HUDEP-2 (cell line): Measurements from ENCODE around the gene CARNS1.

Source experiments
- DNase-seq, 76 experiments: peaks; one replicate each; lab custom pipeline; 2025; ENCODE audit not compliant: unreplicated experiment in 76 of 76; lab: John Stamatoyannopoulos, UW

Gene CARNS1

DNA sequence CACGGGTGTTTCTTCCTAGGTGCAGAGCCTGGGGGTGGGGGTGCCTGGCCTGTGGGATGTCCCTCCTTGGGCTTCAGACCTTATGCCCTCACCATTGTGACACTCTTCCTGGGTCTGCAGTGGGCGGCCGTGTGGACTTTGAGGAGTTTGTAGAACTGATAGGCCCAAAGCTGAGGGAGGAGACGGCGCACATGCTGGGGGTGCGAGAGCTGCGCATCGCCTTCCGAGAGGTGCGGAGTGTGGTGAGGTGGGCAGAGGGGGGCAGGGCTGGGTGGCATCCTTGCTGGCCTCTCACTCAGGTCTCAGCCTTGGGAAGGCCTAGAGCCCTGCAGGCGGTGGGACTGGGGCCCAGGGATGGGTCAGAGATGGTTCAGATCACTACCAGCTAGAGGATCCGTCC lies 42.0 kb downstream of the CARNS1 start:
- no peak for DNase-seq

DNA sequence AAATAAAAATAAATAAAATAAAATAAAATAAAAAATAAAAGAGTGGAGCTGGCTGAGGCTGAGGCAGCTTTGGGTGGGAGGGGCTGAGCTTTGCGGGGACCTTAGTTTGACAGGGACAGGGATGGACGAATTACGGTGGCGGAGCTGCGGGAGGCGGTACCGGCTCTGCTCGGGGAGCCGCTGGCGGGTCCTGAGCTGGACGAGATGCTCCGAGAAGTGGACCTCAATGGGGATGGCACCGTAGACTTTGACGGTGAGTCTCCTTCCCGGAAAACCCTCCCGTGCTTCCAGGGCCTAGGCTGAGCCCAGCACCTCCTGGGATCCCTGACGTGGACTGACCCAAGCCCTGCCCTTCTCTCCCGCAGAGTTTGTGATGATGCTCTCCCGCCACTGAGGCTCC lies 42.8 kb downstream of the CARNS1 start:
- DNase-seq, result no peak

DNA sequence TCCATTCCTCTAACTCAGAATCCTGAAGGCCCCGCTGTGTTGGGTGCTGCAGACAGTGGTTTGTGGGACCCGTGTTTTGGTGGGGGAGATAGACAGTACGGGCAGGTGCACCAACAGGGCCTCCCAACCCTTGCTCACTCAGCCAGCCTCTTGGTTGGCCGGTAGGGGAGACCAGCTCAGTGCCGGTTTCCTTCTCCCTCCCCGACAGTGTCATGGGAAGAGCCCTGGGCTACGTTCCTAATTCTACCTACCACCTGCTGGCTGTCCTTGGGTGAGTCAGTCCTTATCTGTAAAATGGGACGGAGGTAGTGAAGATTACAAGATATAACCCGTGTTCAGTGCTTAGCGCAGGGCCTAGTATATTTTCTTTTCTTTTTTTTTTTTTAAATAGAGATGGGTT lies 47.7 kb downstream of the CARNS1 start:
- DNase-seq, result no peak

DNA sequence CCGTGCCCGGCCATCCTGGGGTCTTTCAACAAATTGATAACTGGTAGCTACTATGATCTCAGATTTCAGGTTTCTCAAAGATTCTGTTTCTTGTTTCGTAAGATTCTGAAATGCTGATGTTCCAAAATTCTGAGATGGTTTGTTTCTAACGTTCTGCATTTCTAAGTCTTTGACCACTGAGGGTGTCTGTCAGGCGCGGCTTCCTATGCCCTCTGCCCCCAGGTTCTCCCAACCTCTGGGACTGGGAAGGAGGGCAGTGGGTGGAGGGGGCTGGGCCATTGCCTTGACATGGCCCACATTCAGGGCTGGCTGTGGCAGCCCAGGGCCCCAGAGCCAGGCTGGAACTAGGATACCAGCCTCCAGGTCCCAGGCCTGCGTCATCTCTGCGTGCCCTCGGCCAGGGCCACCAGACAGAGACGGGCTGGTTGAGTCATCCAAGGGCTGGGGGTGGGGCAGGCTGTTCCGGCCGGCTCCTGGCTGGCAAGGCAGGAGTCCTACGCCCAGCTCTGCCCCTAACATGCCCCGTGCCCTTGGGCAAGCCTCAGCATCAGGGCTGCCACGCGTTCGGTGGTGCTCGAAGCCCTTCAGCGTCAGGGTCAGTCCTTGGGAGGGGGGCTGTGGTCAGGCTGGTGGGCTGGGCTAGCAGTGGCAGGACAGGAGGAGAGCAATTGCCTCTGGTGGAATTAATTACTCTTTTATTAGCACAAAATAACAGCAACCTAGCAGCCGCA lies 48.4 kb downstream of the CARNS1 start:
- DNase-seq, result peak in 52 of 76 experiments; percentile 8 to 93 (median 56)

DNA sequence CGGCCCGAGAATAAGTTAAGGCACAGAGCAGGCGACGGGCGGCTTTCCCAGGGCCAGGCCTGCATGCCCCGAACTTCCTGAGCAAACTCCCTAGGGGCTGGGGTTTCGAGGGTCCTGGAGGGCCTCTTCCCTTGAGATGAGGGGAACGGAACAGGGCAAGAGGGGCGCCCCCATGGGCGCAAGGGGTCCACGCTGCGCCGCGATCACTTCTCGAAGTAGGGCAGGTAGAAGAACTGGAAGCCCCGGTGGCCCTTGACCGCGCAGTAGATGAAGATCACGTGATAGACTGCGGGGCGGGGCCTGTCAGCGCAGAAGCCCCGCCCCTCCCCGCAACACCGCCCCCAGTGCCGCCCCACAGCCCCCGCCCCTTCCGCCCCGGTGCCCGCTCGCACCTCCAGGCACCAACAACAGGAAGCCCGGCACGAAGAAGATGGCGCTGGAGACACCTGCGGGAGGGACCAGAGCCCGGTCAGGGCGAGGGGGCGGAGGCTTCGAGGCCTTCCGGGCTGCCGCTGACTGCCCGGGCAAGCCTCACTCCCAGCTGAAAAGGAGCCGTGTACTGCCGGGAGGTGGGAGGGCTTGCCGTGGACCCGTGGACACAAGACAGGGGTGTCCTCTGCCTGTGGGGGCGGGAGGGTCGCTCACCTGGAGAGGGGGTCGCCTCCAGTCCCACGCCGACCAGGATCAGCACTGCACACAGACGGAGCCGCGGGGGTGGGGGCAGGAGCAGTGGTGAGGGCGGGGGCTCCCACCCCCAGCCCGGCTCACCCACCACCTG lies 49.1 kb downstream of the CARNS1 start:
- DNase-seq, result peak in 75 of 76 experiments; percentile 30 to 92 (median 84)

DNA sequence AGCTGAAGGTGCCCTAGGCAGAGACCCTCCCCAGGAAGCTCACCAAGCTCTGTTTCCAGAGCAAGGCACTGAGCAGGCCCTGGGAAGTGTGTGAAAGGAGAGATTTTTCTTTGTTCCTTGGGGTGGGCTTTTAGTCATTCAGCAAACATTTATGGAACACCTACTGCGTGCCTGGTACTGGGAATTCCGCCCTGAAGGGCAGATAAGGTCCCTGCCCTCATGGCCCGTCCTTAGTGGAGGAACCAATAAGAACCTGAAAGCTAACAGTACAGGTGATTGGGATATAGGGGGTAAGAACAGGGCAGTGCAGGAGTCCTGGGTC lies 49.7 kb downstream of the CARNS1 start:
- peak in 1 of 76 experiments; percentile 46 for DNase-seq

DNA sequence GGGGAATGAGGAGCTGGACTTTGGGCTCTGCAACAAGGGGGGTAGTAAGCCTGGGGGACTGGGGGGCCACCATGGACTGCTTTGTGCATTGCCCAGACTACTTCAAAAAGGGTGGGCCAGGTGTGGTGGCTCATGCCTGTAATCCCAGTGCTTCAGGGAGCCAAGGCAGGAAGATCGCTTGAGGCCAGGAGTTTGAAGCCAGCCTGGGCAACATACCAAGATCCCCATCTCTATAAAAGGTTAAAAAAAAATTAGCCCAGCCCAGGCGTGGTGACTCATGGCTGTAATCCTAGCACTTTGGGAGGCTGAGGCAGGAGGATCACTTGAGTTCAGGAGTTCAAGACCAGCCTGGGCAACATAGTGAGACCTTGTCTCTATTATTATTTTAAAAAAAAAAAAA lies 50.1 kb downstream of the CARNS1 start:
- peak in 15 of 76 experiments; percentile 7 to 46 (median 17) for DNase-seq

DNA sequence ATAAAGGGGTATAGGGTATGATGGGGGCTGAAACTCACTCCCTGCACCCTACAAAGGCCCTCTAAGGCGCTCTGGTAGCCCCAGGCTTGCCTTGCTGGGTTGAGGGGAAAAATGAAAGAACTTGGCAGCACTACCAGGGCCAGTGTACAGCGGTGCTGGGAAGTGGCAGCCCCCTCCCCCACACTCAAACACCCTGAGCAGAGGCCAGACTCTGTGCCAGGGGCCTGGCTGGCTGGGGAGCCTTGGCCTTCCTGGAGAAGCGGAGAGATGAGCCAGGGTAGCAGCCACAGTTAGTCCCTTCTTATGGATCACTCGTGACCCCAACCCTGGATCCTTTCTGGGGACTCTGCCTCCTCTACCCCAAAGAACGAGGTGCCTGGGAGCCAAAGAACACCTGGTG lies 50.9 kb downstream of the CARNS1 start:
- DNase-seq, result no peak

DNA sequence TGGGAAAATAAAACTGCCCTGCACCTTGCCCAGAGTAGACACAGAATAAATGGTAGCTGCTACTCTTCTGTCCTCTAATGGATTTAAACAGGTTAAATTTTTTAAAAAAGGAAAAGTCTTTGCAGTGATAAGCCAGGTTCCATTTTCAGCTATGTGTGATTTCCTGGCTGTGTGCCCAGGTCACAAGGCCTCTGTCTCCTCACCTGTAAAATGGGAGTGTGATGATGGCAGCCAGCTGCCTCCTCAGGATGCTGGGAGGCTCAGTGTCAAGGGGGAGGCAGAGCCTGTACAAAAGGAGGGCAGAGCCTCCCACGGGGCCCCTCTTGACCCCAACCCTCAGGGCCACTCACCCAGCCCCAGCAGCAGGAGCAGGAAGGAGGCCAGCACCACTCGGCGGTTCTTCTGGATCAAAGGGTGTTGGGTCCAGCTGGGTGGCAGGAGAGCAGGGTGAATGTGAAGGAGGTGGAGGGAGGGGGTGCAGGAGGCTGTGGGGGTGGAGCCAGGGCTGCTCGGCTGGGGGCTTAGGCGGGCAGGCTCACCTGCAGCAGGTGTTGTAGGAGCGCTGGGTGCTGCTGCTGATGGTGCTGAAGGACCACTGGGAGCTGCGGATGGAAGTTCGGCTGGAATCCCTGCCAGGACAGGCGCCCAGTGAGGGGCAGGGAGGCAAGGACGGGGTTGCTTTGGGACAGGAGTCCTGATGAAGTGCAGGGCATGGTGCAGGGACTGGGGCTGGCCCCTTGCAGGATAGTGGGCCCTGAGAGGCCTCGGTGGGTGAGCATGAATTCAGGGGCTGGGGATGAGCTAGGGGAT lies 51.7 kb downstream of the CARNS1 start:
- no peak for DNase-seq

DNA sequence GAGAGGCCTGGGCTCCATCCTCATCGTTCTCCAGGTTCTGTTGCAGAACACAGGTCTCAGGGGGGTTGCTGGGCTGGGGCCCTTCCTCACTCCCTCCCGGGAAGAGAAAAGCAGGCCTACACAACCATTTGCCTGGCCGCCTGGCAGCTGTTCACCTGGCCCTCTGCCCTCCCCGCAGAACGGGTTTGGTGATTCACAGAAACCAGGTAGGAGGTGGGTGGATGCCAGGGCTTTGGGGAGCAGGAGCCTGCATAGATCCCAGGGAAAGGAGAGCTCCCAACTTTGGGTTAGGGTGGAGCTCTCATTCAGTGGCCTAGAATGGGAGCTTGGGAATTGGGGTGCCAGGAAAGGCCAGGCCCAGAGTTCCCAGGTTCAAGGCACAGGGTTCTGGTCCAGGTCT lies 52.6 kb downstream of the CARNS1 start:
- DNase-seq, result no peak

DNA sequence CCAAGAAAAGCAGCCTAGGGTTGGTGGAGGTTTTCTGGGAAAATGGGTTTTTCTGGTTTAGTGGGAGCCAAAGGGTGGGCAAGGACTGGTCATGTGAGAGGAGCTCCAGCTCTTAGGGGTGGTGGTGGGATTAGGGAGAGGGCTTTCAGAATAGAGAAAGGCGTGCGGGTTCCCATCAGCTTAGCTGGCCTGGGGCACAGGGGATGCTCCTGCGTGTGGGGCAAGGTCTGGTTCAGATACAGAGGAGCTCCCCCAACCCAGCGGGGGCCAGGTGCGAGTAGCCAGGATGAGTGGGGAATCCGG lies 52.9 kb downstream of the CARNS1 start:
- no peak for DNase-seq

DNA sequence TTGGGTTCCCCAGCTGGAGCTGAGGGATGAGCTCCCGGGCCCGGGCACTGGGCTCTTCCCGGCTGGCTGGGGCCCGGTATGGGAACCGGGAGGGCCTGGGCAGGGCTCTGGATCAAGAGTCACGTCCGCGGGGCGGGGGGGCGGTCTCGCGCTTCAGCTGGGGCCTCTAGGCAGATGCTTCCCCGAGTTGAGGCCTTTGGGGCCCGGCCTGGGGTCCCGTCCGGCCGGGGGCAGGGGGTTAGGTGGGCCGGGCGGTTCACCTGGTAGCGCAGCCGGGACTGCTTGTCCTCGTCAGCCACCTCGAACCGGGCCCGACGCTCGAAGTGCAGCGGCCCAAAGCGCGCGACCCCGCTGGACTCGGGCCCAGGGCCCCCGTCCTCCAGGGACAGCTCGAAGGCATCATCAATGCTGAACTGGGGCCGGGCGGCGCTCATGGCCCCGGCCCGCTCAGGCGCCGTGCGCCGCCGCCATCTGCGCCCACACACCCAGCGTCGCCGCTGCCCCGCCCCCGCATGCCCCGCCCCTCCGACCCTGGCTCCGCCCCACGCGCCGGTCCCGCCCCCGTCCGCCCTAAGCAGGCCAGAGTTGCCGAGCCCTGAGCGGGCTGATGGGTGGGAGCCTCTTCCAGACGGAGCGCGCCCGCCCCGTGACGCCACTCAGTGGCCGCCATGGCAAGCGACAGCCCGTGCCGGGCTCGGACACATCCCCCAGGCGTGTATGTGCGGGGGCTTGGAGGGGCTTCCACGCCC lies 53.5 kb downstream of the CARNS1 start, which contains the start of gene TMEM134:
TMEM134 (minus strand) TSS at position 493 of the 749 bp plus-strand sequence; CDS start at position 434, 59 bp downstream.
- DNase-seq, result peak in 73 of 76 experiments; percentile 35 to 93 (median 83)

DNA sequence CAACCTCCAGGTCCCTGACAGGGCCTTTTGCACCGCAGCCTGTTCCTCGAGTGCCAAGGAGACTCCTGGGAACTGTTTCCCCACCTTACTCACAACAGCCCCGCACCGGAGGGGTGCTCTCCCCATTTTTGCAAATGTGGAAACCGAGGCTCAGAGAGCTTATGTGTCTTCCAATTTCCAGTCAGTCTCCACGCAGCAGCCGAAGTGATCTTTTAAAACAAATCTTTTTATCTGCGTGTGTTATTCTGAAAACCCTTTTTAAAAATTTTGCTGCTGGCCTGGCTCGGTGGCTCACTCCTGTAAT lies 54.0 kb downstream of the CARNS1 start:
- peak in 1 of 76 experiments; percentile 71 for DNase-seq

DNA sequence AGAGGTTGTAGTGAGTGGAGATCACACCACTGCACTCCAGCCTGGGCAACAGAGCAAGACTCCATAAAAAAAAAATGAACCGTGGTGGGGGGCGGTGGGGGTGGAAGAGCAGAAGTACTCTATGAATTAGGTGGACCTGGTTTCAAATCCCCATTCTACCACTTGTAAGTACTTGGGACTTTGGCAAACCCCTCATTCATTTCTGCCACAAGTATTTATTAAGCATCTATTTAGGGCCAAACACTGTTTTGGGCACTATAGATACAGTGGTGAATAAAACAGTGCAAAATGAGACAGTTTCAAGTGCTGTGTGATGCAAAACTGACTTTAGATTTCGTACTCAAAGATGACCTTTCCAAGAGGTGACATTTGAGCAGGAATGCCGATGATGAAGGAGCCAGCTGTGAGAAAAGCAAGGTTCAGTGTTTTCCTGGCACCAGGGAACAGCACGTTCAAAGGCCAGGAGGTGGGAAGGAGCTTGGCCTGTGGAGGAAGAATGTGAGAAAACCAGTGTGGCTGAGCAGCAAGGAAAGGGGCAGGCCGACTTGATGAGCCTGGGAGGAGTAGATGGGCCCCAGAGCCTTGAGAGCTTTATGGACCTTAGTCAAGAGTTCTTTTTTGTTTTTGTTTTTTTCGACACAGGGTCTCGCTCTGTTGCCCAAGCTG lies 55.0 kb downstream of the CARNS1 start:
- no peak for DNase-seq

DNA sequence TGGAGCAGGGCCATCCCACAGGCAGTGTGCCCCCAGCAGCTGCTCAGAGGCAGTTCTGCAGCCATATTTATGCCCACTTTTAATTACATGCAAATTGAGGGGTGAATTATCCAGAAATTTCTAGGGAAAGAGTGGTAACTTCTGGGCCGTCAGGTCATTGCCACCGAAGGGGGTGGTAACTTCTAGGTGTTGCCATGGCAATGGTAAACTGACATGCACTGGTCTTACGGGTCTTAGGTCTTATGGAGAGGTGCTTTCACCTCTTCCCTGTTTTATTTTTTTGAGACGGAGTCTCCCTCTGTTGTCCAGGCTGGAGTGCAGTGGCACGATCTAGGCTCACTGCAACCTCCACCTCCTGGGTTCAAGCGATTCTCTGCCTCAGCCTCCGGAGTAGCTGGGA lies 57.4 kb downstream of the CARNS1 start:
- no peak for DNase-seq
